ENCODE measurements around the gene IL4R.

DNA sequence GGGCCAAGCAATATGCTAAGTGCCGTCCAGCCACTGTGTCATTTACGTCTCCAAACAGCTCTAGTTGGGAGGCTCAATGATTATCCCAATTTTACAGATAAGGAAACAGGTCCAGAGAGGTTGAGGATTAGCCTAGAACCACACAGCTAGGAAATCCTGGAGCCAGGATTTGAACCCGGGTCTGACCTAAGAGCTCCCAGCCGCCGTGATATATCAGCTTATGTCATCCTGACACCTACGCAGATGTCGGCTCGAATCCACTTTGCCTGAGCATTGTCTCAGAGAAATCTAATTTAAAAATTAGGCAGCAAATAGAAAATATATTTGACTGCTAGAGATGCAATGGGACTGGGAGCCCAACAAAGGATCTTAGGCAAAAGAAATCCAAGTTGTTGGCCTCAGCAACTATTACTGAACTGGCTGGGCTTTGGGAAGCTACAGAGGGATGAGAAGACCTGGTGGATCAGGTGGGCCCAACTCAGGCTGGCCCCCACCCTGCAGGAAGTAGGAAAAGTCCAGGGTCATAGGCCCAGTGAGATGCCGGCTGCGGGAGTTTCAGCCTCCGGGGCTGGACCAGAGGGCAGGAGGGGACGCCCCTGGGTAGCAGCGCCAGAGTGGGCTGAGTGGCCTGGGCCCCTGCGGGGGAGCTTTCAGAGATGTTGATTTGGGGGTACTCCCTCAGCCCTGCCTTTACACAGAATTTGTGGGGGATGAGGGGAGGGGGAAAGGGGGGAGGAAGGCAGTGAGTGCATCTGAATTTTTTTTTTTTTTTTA, 53.1 kb downstream of the IL4R start:
- TF ChIP-seq, protein P1, sequence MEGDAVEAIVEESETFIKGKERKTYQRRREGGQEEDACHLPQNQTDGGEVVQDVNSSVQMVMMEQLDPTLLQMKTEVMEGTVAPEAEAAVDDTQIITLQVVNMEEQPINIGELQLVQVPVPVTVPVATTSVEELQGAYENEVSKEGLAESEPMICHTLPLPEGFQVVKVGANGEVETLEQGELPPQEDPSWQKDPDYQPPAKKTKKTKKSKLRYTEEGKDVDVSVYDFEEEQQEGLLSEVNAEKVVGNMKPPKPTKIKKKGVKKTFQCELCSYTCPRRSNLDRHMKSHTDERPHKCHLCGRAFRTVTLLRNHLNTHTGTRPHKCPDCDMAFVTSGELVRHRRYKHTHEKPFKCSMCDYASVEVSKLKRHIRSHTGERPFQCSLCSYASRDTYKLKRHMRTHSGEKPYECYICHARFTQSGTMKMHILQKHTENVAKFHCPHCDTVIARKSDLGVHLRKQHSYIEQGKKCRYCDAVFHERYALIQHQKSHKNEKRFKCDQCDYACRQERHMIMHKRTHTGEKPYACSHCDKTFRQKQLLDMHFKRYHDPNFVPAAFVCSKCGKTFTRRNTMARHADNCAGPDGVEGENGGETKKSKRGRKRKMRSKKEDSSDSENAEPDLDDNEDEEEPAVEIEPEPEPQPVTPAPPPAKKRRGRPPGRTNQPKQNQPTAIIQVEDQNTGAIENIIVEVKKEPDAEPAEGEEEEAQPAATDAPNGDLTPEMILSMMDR (conservative IDR thresholded peaks at IDR 0.05): no peak
- TF ChIP-seq ZFX (IDR thresholded peaks at IDR 0.05): no peak

All from C4-2B (cell line).